HEK293 (cell line): ENCODE measurements around the gene CLIP1.

Experiments
- CTCF ChIA-PET: fragments of 350-600 bp; formaldehyde crosslinking; extraction: SDS; loops from one replicate; lab custom pipeline; 2021; ENCODE audit warnings: antibody characterized with exemption; lab: Yijun Ruan, JAX
- POLR2A ChIA-PET: fragments of 300-600 bp; formaldehyde crosslinking; extraction: SDS; loops from one replicate; lab custom pipeline; 2020; ENCODE audit warnings: antibody characterized with exemption, inconsistent platforms; lab: Yijun Ruan, JAX
- H3K27ac ChIP-seq: fragments of 200-500 bp; sonication (Bioruptor generic); 2 replicates; pipeline ENCODE4 v1.5.1; 2014; ENCODE audit warnings: low read depth, low read length, control low read depth, inconsistent platforms; ENCODE audit errors: extremely low read depth
- H3K36me3 ChIP-seq, 2 experiments: fragments of 200-500 bp in 1 of 2; sonication (Bioruptor generic) in 1 of 2; 1 replicate in 1 of 2; 2 replicates in 1 of 2; pipeline ENCODE4 v1.5.1; 2014 to 2017; ENCODE audit warnings: inconsistent platforms in 2 of 2, low read length in 2 of 2; ENCODE audit not compliant: control insufficient read depth in 2 of 2, insufficient read depth in 1 of 2
- H3K4me1 ChIP-seq: fragments of 200-500 bp; sonication (Bioruptor generic); 2 replicates; pipeline ENCODE4 v1.5.1; 2014; ENCODE audit warnings: mild to moderate bottlenecking, low read length, inconsistent platforms; ENCODE audit not compliant: control insufficient read depth, insufficient read depth
- H3K4me3 ChIP-seq: 2 replicates; pipeline ENCODE4 v1.5.1; 2011; ENCODE audit warnings: low read depth, mild to moderate bottlenecking, control low read depth, low read length, moderate library complexity
- H3K9me3 ChIP-seq: fragments of 200-500 bp; sonication (Bioruptor generic); 2 replicates; pipeline ENCODE4 v1.5.1; 2014; ENCODE audit warnings: low read depth, low read length, inconsistent platforms; ENCODE audit not compliant: control insufficient read depth, insufficient read depth
- ATF2 ChIP-seq: fragments of 450-650 bp; formaldehyde crosslinking; IDR thresholded peaks from 2 replicates; pipeline ENCODE4 v1.5.1; 2016; ENCODE audit warnings: missing biosample characterization, missing genetic modification characterization, low read depth
- HIC1 ChIP-seq: fragments of 450-650 bp; formaldehyde crosslinking; IDR thresholded peaks from 2 replicates; pipeline ENCODE4 v1.5.1; 2016; ENCODE audit warnings: missing biosample characterization, missing genetic modification characterization
- HOXC10 ChIP-seq: sonication (generic); formaldehyde crosslinking; IDR thresholded peaks from 2 replicates; pipeline ENCODE4 v1.8.1; 2023; ENCODE audit warnings: mild to moderate bottlenecking, missing genetic modification reagents
- KLF16 ChIP-seq: fragments of 450-650 bp; formaldehyde crosslinking; IDR thresholded peaks from 2 replicates; pipeline ENCODE4 v1.5.1; 2017; ENCODE audit warnings: missing biosample characterization, missing genetic modification characterization
- PRDM1 ChIP-seq: fragments of 450-650 bp; formaldehyde crosslinking; IDR thresholded peaks from 2 replicates; pipeline ENCODE4; 2016; ENCODE audit warnings: missing biosample characterization, missing genetic modification characterization
- SETDB1 ChIP-seq: IDR thresholded peaks from one replicate; pipeline ENCODE4 v1.6.1; 2017; ENCODE audit warnings: mild to moderate bottlenecking, low read length, moderate library complexity, mixed read lengths; ENCODE audit not compliant: insufficient read length
- SP3 ChIP-seq: fragments of 450-650 bp; formaldehyde crosslinking; IDR thresholded peaks from 2 replicates; pipeline ENCODE4 v1.5.1; 2016; ENCODE audit warnings: missing biosample characterization, missing genetic modification characterization
- ZBTB44 ChIP-seq: fragments of 450-650 bp; IDR thresholded peaks from 2 replicates; pipeline ENCODE4 v1.5.1; 2018; ENCODE audit warnings: missing biosample characterization, mild to moderate bottlenecking, missing genetic modification characterization
- ZFP69B ChIP-seq: fragments of 450-650 bp; formaldehyde crosslinking; IDR thresholded peaks from 2 replicates; pipeline ENCODE4 v1.5.1; 2016; ENCODE audit warnings: missing biosample characterization, missing genetic modification characterization
- ZNF19 ChIP-seq: fragments of 450-650 bp; formaldehyde crosslinking; IDR thresholded peaks from 2 replicates; pipeline ENCODE4; 2016; ENCODE audit warnings: missing biosample characterization, missing genetic modification characterization, low read depth
- ZNF416 ChIP-seq: fragments of 450-650 bp; formaldehyde crosslinking; IDR thresholded peaks from 2 replicates; pipeline ENCODE4 v1.5.1; 2016; ENCODE audit warnings: missing biosample characterization, missing genetic modification characterization
- ZNF521 ChIP-seq: fragments of 450-650 bp; formaldehyde crosslinking; IDR thresholded peaks from 2 replicates; pipeline ENCODE4 v1.5.1; 2017; ENCODE audit warnings: missing biosample characterization, mild to moderate bottlenecking, missing genetic modification characterization
- ZNF585B ChIP-seq: fragments of 450-650 bp; formaldehyde crosslinking; IDR thresholded peaks from 2 replicates; pipeline ENCODE4 v1.5.1; 2016; ENCODE audit warnings: missing biosample characterization, missing genetic modification characterization
- ZNF639 ChIP-seq: fragments of 450-650 bp; formaldehyde crosslinking; IDR thresholded peaks from 2 replicates; pipeline ENCODE4 v1.5.1; 2016; ENCODE audit warnings: missing biosample characterization, missing genetic modification characterization
- ZNF692 ChIP-seq: fragments of 450-650 bp; formaldehyde crosslinking; IDR thresholded peaks from 2 replicates; pipeline ENCODE4 v1.5.1; 2016; ENCODE audit warnings: missing biosample characterization, missing genetic modification characterization
- ZNF704 ChIP-seq: fragments of 450-650 bp; formaldehyde crosslinking; IDR thresholded peaks from 2 replicates; pipeline ENCODE4 v1.5.1; 2016; ENCODE audit warnings: missing biosample characterization, missing genetic modification characterization
- ZNF791 ChIP-seq: fragments of 450-650 bp; formaldehyde crosslinking; IDR thresholded peaks from 2 replicates; pipeline ENCODE4 v1.5.1; 2016; ENCODE audit warnings: missing biosample characterization, missing genetic modification characterization

CLIP1 gene

GRCh38 chr12:122349078-122349477, 73.4 kb downstream of the CLIP1 start:
- ChIA-PET CTCF (interaction anchor here (0.6 to 4.3 kb wide), 2 partner anchors 14 to 92 kb away, joined by 4 to 36 read pairs; no protein-coding TSS in a partner anchor), POLR2A (interaction anchor here (0.7 kb wide), 1 partner anchor 101 kb away, joined by 3 read pairs; no protein-coding TSS in a partner anchor)
- Histone ChIP-seq H3K4me3 (no peak overlapping the region), H3K9me3 (no peaks in the 10 kb centered on the region), H3K4me1 (no peaks in the 10 kb centered on the region), H3K36me3 (peaks cover 10 to 24% of the 10 kb centered on the region in 2 experiments), H3K27ac (no peak overlapping the region)
- TF ChIP-seq ZFP69B = no peak
- TF ChIP-seq ZNF19 (tag by site-specific recombination) = no peak
- TF ChIP-seq ATF2 (tag by site-specific recombination) = no peak
- no peak for TF ChIP-seq HOXC10 (CRISPR knock-in tag)
- TF ChIP-seq ZNF585B (tag by site-specific recombination) = no peak
- no peak for TF ChIP-seq ZNF692 (tag by site-specific recombination)
- TF ChIP-seq PRDM1 (tag by site-specific recombination) = no peak
- TF ChIP-seq HIC1 = no peak
- TF ChIP-seq ZNF704 = no peak
- no peak for TF ChIP-seq ZNF521
- TF ChIP-seq SP3 (tag by site-specific recombination) = no peak
- no peak for TF ChIP-seq ZNF791 (tag by site-specific recombination)
- TF ChIP-seq KLF16 (tag by site-specific recombination) = no peak
- TF ChIP-seq ZNF639 = no peak
- no peak for TF ChIP-seq ZBTB44 (tag by site-specific recombination)
- TF ChIP-seq SETDB1 = no peak
- TF ChIP-seq ZNF416 = no peak
